ENCODE results near the gene LYPD8.

LYPD8 gene

DNA sequence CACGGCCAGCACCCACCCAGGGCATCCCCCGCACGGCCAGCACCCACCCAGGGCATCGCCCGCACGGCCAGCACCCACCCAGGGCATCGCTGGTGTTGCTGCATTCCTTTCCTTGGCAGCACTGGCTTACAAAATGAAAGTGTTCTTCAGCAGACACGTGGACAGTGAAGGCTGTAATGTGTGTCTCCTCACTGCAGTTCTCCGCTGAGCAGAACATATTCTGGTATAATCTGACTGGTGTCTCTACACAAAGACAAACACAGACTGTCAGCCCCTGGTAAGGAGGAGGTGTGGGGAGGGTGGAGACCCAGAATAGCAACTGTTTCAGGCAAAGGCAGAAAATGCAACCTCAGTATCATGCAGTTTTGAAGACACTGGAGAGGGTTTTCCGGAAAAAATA lies 7.3 kb downstream of the LYPD8 start:
- no peak for TF ChIP-seq TRIM28 (IDR thresholded peaks at IDR 0.05; ENCODE audit: borderline replicate concordance, low read length)
- no peak for TF ChIP-seq SALL2 (tag by site-specific recombination; IDR thresholded peaks at IDR 0.05; ENCODE audit: borderline replicate concordance)
- no peak for TF ChIP-seq ZNF626 (tag by site-specific recombination; IDR thresholded peaks at IDR 0.05)
- no peak for TF ChIP-seq ZNF544 (tag by site-specific recombination; IDR thresholded peaks at IDR 0.05)
- no peak for TF ChIP-seq ZNF596 (tag by site-specific recombination; IDR thresholded peaks at IDR 0.05)
- no peak for TF ChIP-seq ZXDB (tag by site-specific recombination; IDR thresholded peaks at IDR 0.05)
- TF ChIP-seq OVOL3 (tag by site-specific recombination; IDR thresholded peaks at IDR 0.05) = no peak
- TF ChIP-seq ZNF121 (tag by site-specific recombination; IDR thresholded peaks at IDR 0.05) = no peak
- Histone ChIP-seq H3K4me3 (ENCODE audit: low read depth, low read length) (no peak overlapping the region), H3K36me3 (ENCODE audit: control insufficient read depth in 2 of 2, insufficient read depth in 1 of 2, low read length in 2 of 2) (no peaks in the 10 kb centered on the region), H3K4me1 (ENCODE audit: control insufficient read depth, insufficient read depth, low read length) (no peaks in the 10 kb centered on the region), H3K9me3 (ENCODE audit: control insufficient read depth, insufficient read depth, low read depth, low read length) (no peaks in the 10 kb centered on the region), H3K27ac (ENCODE audit: extremely low read depth, low read depth, low read length) (no peak overlapping the region)
- POLR2A ChIA-PET = no interaction called here
- CTCF ChIA-PET = no interaction called here

GRCh38 chr1:248740876-248741275 lies 14.7 kb downstream of the LYPD8 start:
- no peaks in the 10 kb centered on the region for H3K36me3 ChIP-seq (ENCODE audit: control insufficient read depth in 2 of 2, insufficient read depth in 1 of 2, low read length in 2 of 2)
- no peak overlapping the region for H3K4me3 ChIP-seq (ENCODE audit: low read depth, low read length)
- CTCF ChIA-PET = no interaction called here
- TF ChIP-seq EGR2 (tag by site-specific recombination; IDR thresholded peaks at IDR 0.05; ENCODE audit: low read depth) = no peak
- TF ChIP-seq SP2 (tag by site-specific recombination; IDR thresholded peaks at IDR 0.05) = no peak
- TF ChIP-seq ZNF433 (tag by site-specific recombination; IDR thresholded peaks at IDR 0.05; ENCODE audit: low read depth) = no peak
- no peak for TF ChIP-seq ZNF350 (tag by site-specific recombination; IDR thresholded peaks at IDR 0.05)
- TF ChIP-seq BCL6B (tag by site-specific recombination; IDR thresholded peaks at IDR 0.05) = no peak
- TF ChIP-seq GLI2 (tag by site-specific recombination; IDR thresholded peaks at IDR 0.05; ENCODE audit: borderline replicate concordance, low read depth) = no peak
- TF ChIP-seq REPIN1 (tag by site-specific recombination; IDR thresholded peaks at IDR 0.05; ENCODE audit: low read depth) = no peak
- TF ChIP-seq ZNF701 (tag by site-specific recombination; IDR thresholded peaks at IDR 0.05) = no peak
- TF ChIP-seq ZNF341 (tag by site-specific recombination; IDR thresholded peaks at IDR 0.05; ENCODE audit: low read depth) = no peak
- no peak for TF ChIP-seq INSM2 (tag by site-specific recombination; IDR thresholded peaks at IDR 0.05)
- no peaks in the 10 kb centered on the region for H3K9me3 ChIP-seq (ENCODE audit: control insufficient read depth, insufficient read depth, low read depth, low read length)
- no peaks in the 10 kb centered on the region for H3K4me1 ChIP-seq (ENCODE audit: control insufficient read depth, insufficient read depth, low read length)
- H3K27ac ChIP-seq (ENCODE audit: extremely low read depth, low read depth, low read length) = no peak overlapping the region
- POLR2A ChIA-PET = no interaction called here

DNA sequence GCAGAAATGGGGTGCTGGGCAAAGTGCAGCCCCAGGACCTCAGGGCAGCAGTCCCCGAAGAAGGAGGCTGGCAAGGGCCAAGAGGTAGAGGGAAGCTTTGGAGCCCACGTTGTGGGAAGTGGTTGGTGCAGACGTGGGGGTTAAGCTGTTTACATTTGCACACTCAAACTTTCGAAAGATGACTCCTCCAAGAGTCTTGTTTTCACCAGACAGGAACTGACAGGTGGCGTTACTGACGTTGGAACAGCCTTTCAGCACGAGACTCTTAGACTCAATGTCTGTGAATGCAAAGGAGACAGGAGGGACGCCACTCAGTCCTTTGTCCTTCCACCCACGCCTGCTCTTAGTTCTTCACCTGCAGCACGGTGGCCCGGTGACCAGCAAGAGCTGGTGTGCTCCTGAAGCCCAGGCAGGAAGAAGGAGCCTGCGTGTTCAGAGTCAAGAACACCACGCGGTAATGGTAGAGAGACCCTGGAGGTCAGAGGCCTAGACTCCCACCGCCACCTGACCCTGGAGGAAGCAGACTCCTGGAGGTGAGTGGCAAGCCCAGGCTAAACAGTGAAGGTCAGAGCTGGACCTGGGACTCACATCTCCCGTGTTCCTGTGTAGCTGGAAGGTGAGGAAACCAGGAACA lies 15.9 kb downstream of the LYPD8 start:
- ChIA-PET CTCF (no interaction called here), POLR2A (no interaction called here)
- no peaks in the 10 kb centered on the region for H3K9me3 ChIP-seq (ENCODE audit: control insufficient read depth, insufficient read depth, low read depth, low read length)
- H3K4me1 ChIP-seq (ENCODE audit: control insufficient read depth, insufficient read depth, low read length) = no peaks in the 10 kb centered on the region
- no peak overlapping the region for H3K4me3 ChIP-seq (ENCODE audit: low read depth, low read length)
- H3K27ac ChIP-seq (ENCODE audit: extremely low read depth, low read depth, low read length) = no peak overlapping the region
- H3K36me3 ChIP-seq (ENCODE audit: control insufficient read depth in 2 of 2, insufficient read depth in 1 of 2, low read length in 2 of 2) = no peaks in the 10 kb centered on the region
- no peak for TF ChIP-seq ZNF530 (tag by site-specific recombination; IDR thresholded peaks at IDR 0.05; ENCODE audit: low read depth)
- no peak for TF ChIP-seq ZNF510 (tag by site-specific recombination; IDR thresholded peaks at IDR 0.05; ENCODE audit: insufficient replicate concordance)
- TF ChIP-seq MEIS1 (CRISPR knock-in tag; IDR thresholded peaks at IDR 0.05; ENCODE audit: borderline replicate concordance) = no peak
- TF ChIP-seq ZNF10 (tag by site-specific recombination; IDR thresholded peaks at IDR 0.05) = no peak
- TF ChIP-seq FEZF1 (tag by site-specific recombination; IDR thresholded peaks at IDR 0.05) = no peak
- no peak for TF ChIP-seq ZNF514 (tag by site-specific recombination; IDR thresholded peaks at IDR 0.05)
- no peak for TF ChIP-seq ZNF114 (tag by site-specific recombination; IDR thresholded peaks at IDR 0.05)
- no peak for TF ChIP-seq ZNF223 (tag by site-specific recombination; IDR thresholded peaks at IDR 0.05)
- TF ChIP-seq ZSCAN23 (tag by site-specific recombination; IDR thresholded peaks at IDR 0.05) = no peak
- TF ChIP-seq REPIN1 (tag by site-specific recombination; IDR thresholded peaks at IDR 0.05; ENCODE audit: low read depth) = no peak
- no peak for TF ChIP-seq TCF7L2 (IDR thresholded peaks at IDR 0.05; ENCODE audit: borderline replicate concordance, low read depth, low read length)
- TF ChIP-seq ZNF555 (tag by site-specific recombination; conservative IDR thresholded peaks at IDR 0.05) = no peak
- TF ChIP-seq ZBTB1 (tag by site-specific recombination; IDR thresholded peaks at IDR 0.05) = no peak
- TF ChIP-seq OVOL3 (tag by site-specific recombination; IDR thresholded peaks at IDR 0.05) = no peak
- TF ChIP-seq MZF1 (tag by site-specific recombination; IDR thresholded peaks at IDR 0.05; ENCODE audit: borderline replicate concordance) = no peak
- TF ChIP-seq ZNF391 (tag by site-specific recombination; IDR thresholded peaks at IDR 0.05; ENCODE audit: borderline replicate concordance, low read depth) = no peak
- TF ChIP-seq ZNF138 (tag by site-specific recombination; IDR thresholded peaks at IDR 0.05; ENCODE audit: borderline replicate concordance) = no peak
